HG03025 (cell line): ENCODE measurements around the gene RBM43.
"Not testable (repeated sequence)": the region's sequence is repeated elsewhere in the genome, so short reads cannot be mapped to it uniquely, and the experiment has no call there.

ENCODE experiments used
- ATAC-seq: cut with Tn5 transposase; IDR thresholded peaks from one replicate; pipeline ENCODE4 v1.9.1; 2021; ENCODE audit warnings: mild to moderate bottlenecking, moderate library complexity; ENCODE audit not compliant: unreplicated experiment, low FRiP score

RBM43 gene

DNA sequence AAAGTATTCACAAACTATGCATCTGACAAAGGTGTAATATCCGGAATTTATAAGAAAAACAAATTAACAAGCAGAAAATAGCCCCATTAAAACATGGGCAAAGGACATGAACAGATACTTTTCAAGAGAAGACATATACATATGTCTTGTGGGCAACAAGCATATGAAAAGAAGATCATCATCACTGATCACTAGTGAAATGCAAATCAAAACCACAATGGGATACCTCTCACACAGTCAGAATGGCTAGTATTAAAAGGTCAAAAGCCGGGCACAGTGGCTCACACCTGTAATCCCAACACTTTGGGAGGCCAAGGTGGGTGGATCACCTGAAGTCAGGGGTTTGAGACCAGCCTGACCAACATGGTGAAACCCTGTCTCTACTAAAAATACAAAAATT lies 28.4 kb downstream of the RBM43 start:
- not testable (repeated sequence) for ATAC-seq

DNA sequence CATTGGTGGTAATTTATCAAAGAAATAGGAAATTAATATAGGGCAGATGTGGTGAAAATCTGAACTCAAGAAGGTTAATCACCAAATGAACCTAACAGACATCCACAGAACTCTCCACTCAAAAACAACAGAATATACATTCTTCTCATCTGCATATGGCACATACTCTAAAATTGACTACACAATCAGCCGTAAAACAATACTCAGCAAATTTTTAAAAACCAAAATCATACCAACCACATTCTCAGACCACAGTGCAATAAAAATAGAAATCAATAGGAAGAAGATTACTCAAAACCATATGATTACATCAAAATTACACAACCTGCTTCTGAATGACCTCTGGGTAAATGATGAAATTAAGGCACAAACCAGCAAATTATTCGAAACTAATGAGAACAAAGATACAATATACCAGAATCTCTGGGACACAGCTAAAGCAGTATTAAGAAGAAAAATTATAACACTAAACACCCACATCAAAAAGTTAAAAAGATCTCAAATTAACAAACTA lies 31.0 kb downstream of the RBM43 start:
- ATAC-seq, result no peak

DNA sequence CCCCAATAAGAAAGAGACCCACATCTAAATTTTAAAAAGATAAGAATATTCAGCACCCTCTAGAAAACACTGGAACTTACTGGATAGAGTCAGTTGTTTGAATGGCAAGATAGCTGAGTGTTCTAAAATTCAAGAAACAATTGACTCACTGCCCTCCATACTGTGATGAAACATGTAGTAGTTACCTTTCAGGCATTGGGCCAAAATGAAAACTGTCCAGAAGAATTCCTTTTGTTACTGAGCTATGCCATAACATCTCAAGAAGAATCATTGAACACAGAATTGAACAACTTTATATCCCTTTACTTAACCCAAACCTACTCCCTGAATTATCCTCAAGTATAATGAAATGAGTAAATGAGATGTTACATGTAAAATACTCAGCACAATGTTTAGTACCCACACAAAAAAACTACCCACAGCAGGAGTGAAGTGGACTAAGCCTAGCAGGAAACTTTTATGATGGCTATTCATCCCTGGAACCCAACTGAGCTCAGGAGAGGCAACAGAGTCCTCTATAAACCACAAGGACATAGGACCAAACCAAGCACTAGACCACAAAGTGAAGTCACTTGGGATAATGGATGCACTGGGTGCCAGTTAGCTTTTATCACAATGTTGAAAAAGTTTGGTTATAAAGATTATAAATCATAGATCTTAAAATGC lies 32.7 kb downstream of the RBM43 start:
- ATAC-seq, result no peak

DNA sequence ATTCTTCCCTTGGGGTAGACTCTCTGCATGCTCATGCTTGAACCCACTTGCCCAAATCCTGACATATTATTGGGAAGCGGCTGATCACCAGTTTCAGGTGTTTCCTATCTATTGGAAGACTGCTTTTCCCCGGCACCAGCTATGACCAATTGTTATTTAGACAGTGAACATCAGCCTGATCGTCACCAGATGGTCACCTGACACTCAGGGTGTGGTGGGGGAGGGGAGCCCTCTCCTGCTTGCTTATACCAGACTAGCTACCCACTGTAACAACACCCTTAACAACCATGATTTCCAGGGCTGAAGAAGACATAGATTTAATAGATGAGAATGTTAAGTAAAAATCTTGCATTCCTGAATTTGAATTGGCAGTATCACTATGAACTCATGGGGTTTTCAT lies 44.3 kb downstream of the RBM43 start:
- no peak for ATAC-seq

DNA sequence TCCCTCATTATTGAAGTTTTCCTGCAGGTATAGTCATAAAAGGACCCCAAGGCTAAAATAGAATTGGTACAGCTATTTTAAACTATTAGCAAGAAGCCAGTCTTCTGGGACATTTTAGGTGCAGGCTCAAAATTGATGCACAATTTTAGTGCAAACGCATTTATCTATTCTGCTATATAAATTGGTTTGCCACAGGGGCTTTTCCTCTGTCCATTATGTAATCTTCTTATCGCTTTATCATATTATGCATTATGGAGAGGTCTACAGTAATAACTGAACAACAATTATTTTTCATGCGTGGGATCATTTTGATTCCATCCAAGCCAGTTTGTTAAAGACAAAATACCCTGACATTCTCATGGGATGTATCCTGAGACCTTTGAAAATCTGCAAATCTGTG lies 54.6 kb downstream of the RBM43 start:
- no peak for ATAC-seq

DNA sequence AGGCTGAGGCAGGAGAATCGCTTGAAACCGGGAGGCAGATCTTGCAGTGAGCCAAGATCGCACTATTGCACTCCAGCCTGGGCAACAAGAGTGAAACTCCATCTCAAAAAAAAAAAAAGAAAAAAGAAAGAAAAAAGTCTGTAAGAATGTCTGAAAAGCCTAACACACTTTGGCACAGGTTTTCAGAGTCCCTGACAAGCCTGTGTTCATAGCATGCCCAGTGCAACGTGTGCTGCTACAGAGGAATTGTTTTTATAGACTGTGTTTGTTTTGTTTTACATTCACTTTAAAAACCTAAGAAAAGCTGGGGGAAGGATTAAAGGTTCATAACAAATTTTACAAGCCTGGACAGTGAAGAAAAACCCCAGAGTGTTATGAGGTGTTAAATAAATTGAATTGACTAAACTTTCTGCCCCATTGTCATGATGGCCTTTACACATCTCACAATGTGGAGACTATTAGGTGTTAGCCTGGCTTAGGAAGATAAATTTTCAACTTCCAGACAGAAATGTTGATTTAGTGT lies 55.2 kb downstream of the RBM43 start:
- ATAC-seq, result no peak

DNA sequence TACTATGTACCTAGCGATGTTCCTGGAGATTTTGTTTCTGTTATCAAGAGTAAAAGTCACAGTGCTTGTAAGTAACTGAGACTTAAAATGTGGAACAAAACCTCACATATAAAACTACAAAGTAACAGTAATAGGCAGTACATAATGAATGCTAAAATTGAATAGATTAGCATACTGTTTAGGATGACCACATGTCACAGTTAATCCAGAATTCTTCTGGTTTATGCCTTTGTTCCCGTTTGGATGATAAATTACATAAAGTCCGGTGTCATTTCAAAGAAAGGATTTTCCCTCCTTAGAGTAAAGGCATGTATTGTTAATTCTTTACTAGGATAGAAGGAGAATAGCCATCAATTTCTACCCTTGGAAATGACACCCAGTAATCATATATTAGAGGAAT lies 56.1 kb downstream of the RBM43 start:
- no peak for ATAC-seq

DNA sequence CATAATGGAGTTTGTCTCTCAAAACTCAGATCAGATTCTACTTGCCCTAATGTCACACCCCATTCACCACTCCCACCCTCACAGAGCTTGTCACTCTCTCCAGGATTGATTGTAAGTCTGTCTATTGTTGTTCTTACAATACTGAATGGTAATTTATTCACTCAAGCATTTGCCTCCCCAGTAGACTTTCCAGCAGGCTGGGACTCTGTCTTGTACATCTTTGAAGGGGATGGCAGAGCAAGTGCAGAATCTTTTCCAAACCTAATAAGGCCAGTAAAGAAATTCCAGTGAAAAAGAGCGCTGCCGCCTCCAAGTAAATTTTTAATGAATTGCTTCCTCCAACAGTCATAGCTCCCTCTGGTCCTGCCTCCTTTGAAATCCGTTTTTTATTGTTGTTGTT lies 56.9 kb downstream of the RBM43 start:
- ATAC-seq, result no peak

DNA sequence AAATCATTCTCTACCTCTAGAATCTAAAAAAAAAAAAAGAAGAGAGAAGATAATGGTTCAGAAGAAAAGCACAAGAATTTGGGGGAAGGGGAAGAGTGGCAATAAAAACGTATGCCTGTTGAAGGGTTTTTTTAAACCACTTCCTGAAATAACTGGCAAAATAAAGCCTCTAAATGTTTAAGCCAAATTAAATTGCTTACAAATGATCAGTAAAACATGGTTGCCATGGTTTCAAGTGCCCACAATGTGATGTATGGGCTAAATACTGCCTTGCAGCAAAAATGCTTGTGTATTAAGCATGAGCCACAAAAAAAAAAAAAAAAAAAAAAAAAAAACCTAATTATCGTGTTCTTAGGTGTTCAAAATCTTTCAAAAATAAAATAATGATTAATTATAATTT lies 60.8 kb downstream of the RBM43 start:
- no peak for ATAC-seq

DNA sequence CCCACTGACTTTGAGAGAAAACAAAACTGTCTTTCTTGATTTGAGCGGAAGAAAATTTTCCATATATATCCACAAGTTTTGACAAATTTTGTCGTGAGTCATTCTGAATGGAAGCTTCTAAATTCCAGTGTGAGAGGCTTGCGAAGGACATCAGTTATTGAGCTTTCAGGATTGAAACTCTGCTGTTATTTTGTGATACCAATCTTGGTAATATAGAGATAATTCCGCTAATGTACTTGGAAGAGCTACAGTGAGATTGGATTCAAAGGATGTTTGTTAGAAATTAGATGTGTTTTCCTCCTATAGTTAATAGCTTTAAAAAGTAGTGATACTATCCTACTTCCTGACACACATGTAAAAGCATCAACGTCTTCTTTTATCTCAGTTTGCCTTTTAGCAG lies 61.4 kb downstream of the RBM43 start:
- no peak for ATAC-seq

DNA sequence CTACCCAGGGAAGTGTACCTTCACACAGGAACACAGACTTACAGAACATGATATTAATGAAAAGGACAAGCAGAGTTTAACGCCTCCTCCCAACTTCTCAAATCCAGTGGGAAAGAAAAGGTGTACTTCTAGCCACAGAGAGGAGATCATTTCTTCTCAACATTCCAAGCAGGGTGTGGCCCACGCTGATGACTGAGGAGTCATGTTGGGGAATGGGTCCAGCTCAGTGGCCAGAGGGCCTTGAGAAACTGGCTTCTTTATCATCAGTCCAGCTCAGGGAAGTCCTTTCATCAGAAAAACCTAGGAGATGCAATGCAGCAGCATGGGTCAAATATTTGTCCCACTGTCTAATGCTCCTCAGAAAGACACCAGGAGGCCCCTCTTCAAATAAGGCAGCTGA lies 63.0 kb downstream of the RBM43 start:
- no peak for ATAC-seq
